NCI-H82 treated with DMSO at 0.1 percent for 48 hours (cell line): ENCODE measurements around the gene DPP6.

ENCODE experiments used
- DNase-seq: peaks from one replicate; lab custom pipeline; 2025; ENCODE audit not compliant: unreplicated experiment; lab: John Stamatoyannopoulos, UW

DPP6 gene

GRCh38 chr7:154394804-154395203, 342.6 kb downstream of the DPP6 start:
- no peak for DNase-seq

- no peak for DNase-seq
These were observed 354.1 kb downstream of the DPP6 start for GRCh38 chr7:154406312-154406711.

- DNase-seq: no peak
These were observed 357.6 kb downstream of the DPP6 start for GRCh38 chr7:154409703-154410311.

- DNase-seq: no peak
These were observed 359.9 kb downstream of the DPP6 start for GRCh38 chr7:154412105-154412504.

GRCh38 chr7:154415709-154416399, 363.7 kb downstream of the DPP6 start:
- no peak for DNase-seq

GRCh38 chr7:154416714-154417113, 364.5 kb downstream of the DPP6 start:
- DNase-seq: no peak

GRCh38 chr7:154419344-154419743, 367.1 kb downstream of the DPP6 start:
- no peak for DNase-seq

- DNase-seq: no peak
These were observed 371.0 kb downstream of the DPP6 start for GRCh38 chr7:154423231-154423630.

GRCh38 chr7:154424350-154424749, 372.2 kb downstream of the DPP6 start:
- peak; percentile 36 for DNase-seq

- DNase-seq: no peak
These were observed 373.1 kb downstream of the DPP6 start for GRCh38 chr7:154425271-154425670.

GRCh38 chr7:154426778-154427177, 374.6 kb downstream of the DPP6 start:
- no peak for DNase-seq

- DNase-seq: no peak
These were observed 375.3 kb downstream of the DPP6 start for GRCh38 chr7:154427533-154427932.

- DNase-seq: no peak
These were observed 377.6 kb downstream of the DPP6 start for GRCh38 chr7:154429666-154430404.

- no peak for DNase-seq
These were observed 378.4 kb downstream of the DPP6 start for GRCh38 chr7:154430640-154431039.

GRCh38 chr7:154431045-154431444, 378.8 kb downstream of the DPP6 start:
- no peak for DNase-seq

GRCh38 chr7:154433632-154434598, 381.7 kb downstream of the DPP6 start:
- no peak for DNase-seq

- no peak for DNase-seq
These were observed 384.4 kb downstream of the DPP6 start for GRCh38 chr7:154436560-154436959.

GRCh38 chr7:154437234-154437633, 385.0 kb downstream of the DPP6 start:
- no peak for DNase-seq

GRCh38 chr7:154438571-154439367, 386.6 kb downstream of the DPP6 start:
- peak; percentile 7 for DNase-seq

- DNase-seq: no peak
These were observed 387.9 kb downstream of the DPP6 start for GRCh38 chr7:154440058-154440457.
